ENCODE results near the gene TOX3.
A peak's percentile ranks its signal among the peaks of the same experiment; 100 is the strongest.

The TOX3 gene

GRCh38 chr16:52547004-52547833 is at the start of gene TOX3:
Gene TOX3 (minus strand): TSS chr16:52547143. CDS start chr16:52546723, 420 bp downstream.
- no peak for FAIRE-seq

DNA sequence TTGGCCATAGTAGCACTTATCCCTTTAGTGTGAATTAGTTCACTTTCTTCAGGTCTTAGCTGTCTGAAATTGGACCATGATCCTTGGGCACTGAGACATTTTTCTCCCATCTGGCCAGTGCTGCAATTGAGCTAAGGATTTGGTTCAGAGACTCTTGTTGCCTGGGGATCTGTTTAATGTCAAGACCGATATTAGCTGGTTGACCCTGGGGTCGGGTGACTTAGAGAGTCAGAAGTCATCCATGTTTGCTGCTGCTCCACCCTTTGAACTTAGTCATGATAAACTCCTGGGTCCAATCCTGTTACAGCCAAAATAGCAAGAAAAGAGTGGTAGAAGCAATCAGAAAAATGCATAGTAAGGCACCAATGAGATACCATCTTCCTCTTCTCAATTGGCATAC is 45.8 kb upstream of the TOX3 start:
- FAIRE-seq, result no peak

- FAIRE-seq, result peak; percentile 62
Observed at GRCh38 chr16:52591934-52592592, 45.1 kb upstream of the TOX3 start.

GRCh38 chr16:52591471-52591870 is 44.5 kb upstream of the TOX3 start:
- FAIRE-seq, result no peak

DNA sequence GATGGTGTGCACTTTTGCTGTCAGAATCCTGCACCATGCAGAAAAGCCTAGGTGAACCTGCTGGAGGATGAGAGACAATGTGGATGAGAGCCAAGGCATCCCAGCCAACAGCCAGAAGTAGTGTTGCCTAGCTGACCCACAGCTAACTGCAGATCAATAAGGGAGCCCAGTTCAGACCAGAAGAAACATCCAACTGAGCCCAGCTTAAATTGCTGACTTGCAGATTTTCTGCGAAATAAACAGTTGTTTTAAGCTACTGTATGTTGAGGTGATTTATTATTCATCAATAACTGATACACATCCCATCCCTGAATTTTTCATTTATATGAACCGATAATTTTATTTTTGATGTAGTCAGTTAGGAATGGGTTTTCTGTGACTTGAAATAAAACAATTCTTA is 39.2 kb upstream of the TOX3 start:
- FAIRE-seq, result no peak

DNA sequence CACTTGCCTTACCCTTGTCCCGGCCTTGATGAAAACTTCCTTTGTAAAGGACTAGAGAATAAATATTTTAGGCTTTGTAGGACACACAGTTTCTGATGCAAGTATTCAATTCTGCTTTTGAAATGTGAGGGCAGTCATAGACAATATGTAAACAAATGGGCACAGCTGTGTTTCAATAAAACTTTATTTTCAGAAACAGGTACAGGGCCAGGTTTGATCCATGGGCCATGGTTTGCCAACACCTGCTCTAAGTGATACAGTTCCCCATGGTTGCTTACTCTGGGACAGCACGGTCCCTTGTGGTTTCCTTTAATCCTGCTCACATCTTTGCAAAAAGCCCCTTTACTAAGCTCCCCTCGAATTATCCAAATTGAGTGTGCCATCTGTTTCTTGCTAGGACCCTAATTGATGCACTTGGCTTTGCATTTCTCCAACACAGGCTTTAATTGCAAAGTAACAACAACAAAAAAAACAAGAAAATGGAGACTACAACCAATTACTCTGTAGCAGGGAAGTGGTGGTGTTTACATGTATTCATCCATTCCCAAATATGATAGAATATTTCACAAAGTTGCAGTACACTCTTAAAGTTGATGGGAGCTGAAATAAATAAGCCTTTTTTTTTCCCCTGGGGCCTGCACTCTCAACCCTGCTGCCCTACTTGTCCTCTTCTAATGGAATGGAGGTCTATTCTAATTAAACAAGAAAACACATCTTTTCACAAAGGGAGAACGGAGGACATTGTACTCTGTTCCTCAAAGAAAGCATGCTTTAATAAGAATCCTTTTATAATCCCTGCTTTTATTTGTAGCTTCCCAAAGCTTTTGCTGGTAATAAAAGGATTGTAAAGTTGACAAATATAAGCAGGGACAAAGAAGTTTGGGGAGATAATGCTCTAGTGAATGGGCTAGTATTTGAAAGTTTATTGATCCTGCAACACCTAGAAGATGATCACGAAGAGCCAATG is 37.7 kb upstream of the TOX3 start:
- no peak for FAIRE-seq

DNA sequence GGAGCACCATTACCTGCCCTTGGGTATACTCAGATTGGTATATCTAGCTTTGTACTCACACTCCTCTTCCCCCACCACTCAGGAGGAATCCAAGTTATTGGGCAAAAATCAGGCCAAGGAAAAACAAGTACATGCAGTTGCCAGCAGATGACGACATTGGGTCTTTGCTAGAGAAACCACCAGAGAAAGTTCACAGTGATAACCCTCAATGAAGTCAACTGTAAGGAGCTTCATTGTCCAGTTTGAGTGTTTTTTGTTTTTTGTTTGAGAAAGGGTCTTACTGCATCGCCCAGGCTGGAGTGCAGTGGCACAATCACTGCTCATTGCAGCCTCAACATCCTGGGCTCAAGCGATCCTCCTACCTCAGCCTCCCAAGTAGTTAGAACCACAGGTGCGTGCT is 34.6 kb upstream of the TOX3 start:
- no peak for FAIRE-seq

- FAIRE-seq, result no peak
Observed at GRCh38 chr16:52580488-52580887, 33.5 kb upstream of the TOX3 start.

DNA sequence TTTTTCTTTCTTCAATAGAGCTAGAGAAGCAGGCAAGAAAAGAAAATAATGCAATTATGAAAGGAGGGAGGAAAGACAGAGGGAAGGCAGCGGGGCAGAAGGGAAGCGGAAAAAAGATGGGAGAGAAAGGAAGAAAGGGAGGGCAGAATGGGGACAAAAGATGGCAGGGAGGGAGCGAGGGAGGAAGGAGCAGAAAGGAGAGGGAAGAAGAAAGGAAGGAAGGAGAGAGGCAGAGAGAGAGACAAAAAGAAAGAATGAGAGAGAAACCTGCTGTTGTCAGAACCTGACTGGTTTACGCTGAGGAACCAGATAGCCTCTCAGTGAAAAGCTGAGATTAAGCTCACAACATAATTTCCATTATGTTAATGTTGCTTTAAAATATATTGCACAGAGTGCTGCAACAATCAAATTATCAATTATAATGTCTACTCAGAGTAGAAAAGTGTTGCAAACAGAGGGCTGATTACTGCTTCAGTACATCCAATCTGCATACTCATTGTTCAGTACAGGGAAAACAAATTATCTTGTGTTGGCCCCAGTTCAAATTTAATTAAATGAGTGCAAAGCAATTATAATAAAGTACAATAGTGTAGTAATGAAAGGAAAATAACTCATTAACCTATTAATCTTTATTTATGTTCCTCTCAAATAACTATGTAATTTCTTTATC is 32.0 kb upstream of the TOX3 start:
- peak; percentile 9 for FAIRE-seq

- no peak for FAIRE-seq
Observed at GRCh38 chr16:52578007-52578828, 31.3 kb upstream of the TOX3 start.

- FAIRE-seq, result no peak
Observed at GRCh38 chr16:52577130-52577706, 30.3 kb upstream of the TOX3 start.

DNA sequence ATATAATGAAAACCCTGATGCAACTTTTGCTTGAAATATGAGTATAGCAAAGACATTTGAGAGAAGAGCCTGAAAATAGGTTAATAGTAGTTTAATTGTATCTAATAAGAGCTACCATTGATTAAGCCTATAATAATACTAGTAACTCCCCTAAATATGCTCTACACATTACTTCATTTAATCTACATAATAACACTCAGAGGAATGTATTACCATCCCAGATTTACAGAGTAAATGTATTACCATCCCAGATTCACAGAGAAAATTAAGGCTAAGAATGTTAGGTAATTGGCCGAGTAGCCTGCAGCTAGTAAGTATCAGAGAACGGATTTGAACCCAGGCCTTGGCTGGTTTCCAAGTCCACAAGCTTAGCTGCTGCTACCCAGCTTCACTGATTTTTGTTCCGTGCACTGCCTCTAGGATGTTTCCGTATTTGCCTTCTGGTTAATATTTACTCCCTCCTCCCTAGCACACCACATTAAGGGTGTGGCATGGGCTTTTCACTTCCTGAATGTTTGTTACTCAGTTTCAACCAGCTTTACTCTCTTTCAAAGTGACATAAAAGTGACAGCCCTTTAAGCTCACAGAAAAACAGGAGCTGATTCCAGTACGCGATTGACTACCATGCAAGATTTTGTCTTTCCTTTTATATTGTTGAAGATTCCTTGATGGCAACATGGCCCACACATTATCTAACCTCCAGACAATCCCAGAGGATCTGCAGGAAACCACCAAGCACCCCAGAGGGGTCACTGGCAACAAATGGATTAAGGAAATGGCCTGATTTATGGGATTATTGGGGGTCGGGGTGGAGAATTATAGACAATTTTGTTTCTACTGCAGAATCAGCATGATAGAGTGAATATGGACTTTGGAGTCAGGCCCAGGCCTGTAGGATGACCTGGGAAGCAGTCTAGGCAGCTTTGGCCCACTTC is 26.7 kb upstream of the TOX3 start:
- peak; percentile 98 for FAIRE-seq

DNA sequence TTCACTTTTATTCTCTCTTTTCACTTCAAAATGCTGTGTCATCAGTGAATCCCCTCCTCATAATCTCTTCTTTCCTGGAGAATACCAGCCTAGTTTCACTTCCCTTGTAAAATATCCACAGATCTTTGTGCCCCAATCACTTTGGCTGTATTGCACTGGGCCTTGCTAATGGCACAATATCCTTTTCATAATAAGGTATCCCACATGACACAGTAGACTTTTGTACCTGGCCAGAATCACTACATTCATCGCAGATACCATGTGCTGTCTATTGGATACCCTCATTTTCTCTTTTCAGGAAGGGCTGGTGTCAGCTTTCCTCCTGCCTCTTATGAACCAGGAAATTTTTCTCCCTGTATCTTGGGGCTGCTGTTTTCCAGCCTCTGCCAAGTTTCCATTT is 25.7 kb upstream of the TOX3 start:
- no peak for FAIRE-seq

DNA sequence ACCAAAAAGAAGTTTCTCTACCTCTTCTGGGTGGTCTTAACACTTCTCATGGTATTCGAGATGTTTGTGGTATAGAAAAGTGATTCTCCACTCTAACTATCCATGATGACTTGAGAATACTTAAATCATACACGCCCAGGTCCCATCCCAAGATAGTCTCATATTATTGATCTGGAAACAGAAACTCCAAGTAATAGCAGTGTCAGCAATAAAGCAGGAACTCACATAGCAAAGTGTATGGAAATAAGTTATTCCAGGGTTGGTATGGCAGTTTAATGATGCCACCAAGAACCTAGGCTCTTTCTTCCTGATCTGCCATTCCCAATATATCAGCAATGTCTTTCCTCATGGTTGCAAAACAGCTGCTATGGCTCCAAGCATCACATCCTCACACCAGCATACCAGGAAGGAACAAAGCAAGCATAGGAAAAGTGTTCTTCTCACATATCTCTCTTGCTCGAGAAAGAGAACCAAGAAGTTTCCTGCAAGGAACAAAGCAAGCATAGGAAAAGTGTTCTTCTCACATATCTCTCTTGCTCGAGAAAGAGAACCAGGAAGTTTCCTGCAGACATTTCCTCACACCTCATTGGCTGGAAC is 23.6 kb upstream of the TOX3 start:
- FAIRE-seq, result no peak

- no peak for FAIRE-seq
Observed at GRCh38 chr16:52569701-52570100, 22.8 kb upstream of the TOX3 start.

GRCh38 chr16:52568983-52569690 is 22.2 kb upstream of the TOX3 start:
- peak; percentile 97 for FAIRE-seq

DNA sequence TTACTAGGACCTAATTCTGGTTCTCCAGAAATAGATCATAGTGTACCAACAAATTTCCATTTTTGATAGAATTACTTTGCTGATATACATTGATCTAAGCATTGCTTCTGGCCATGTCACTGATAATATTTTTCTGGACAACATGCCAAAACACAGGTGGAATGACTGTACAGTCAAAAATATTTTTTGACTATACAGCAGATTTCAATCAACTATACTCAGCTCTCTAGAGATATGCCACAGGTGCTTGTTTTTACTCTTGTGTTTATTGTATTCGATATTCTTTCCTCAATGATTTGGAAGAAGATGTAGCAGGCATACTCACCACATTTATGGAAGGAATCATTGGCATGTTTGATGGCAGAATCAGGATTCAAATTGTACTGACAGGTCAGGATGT is 21.6 kb upstream of the TOX3 start:
- FAIRE-seq, result no peak

GRCh38 chr16:52567193-52567592 is 20.2 kb upstream of the TOX3 start:
- FAIRE-seq, result no peak

All from islet of Langerhans (tissue), 1 donor.